GM12878 (cell line): ENCODE data around the gene DNAJC15. TPM values are rescaled to one million over a fixed set of nuclear protein-coding genes. Genes with fewer than 3 reads are reported as not detected.

Experiments used
- ATAC-seq: fragments of 200-7000 bp; cut with Tn5 transposase; 3 replicates; pipeline ENCODE4 v1.9.1; 2020; ENCODE audit warnings: mild to moderate bottlenecking, moderate library complexity
- BruUV-seq: library from RNA; stranded (reverse); fragments of 400-500 nt; replicated peaks from 2 replicates; lab custom pipeline; 2021; lab: Mats Ljungman, UMichigan
- CTCF ChIA-PET: fragments of 300-600 bp; sonication (Branson Sonifier 250); formaldehyde crosslinking; extraction: SDS; loops from one replicate; lab custom pipeline; 2021; ENCODE audit warnings: inconsistent platforms; lab: Yijun Ruan, JAX
- POLR2A ChIA-PET: fragments of 350-600 bp; formaldehyde crosslinking; extraction: SDS; loops from one replicate; lab custom pipeline; 2021; ENCODE audit warnings: inconsistent platforms; lab: Charles Lee
- RAD21 ChIA-PET: fragments of 300-600 bp; sonication (Branson Sonifier 250); formaldehyde crosslinking; loops from one replicate; lab custom pipeline; 2023; ENCODE audit warnings: antibody characterized with exemption; ENCODE audit not compliant: unreplicated experiment; lab: Charles Lee
- SMC1A ChIA-PET: fragments of 300-600 bp; sonication (Branson Sonifier 250); formaldehyde crosslinking; loops from one replicate; lab custom pipeline; 2023; ENCODE audit not compliant: unreplicated experiment, uncharacterized antibody; lab: Charles Lee
- DNase-seq: peaks from one replicate; pipeline ENCODE4 v3.0.0-alpha.2; 2011; ENCODE audit warnings: low read depth, low spot score
- FAIRE-seq: peaks from 3 replicates; lab custom pipeline; 2011; peaks lifted over from hg19 to GRCh38; lab: Jason Lieb, UNC
- H2AFZ ChIP-seq: 2 replicates; pipeline ENCODE4 v1.6.0; 2011; ENCODE audit warnings: low read depth, low read length, control low read depth; ENCODE audit not compliant: control insufficient read depth
- H3K27ac ChIP-seq: 2 replicates; pipeline ENCODE4 v1.5.1; 2011; ENCODE audit warnings: control low read depth; ENCODE audit not compliant: control insufficient read depth, insufficient read depth
- H3K27me3 ChIP-seq, 2 experiments: replicated peaks in 1 of 2; 2 replicates each; pipeline versions ENCODE4 v1.6.0 to v1.6.1; 2011; ENCODE audit warnings: low read length in 1 of 2; ENCODE audit not compliant: control insufficient read depth in 2 of 2, insufficient read depth in 2 of 2
- H3K36me3 ChIP-seq, 2 experiments: 2 replicates each; pipeline ENCODE4 v1.5.1; 2011; ENCODE audit warnings: low read length in 1 of 2; ENCODE audit not compliant: control insufficient read depth in 2 of 2, insufficient read depth in 2 of 2
- H3K4me1 ChIP-seq: 2 replicates; pipeline ENCODE4 v1.6.1; 2011; ENCODE audit warnings: mild to moderate bottlenecking, low read length, moderate library complexity, mixed read lengths; ENCODE audit not compliant: control insufficient read depth, insufficient read depth
- H3K4me2 ChIP-seq: 2 replicates; pipeline ENCODE4 v1.6.0; 2011; ENCODE audit warnings: control low read depth; ENCODE audit not compliant: control insufficient read depth, insufficient read depth
- H3K4me3 ChIP-seq: fragments of 200-600 bp; sonication (generic); 2 replicates; pipeline ENCODE4 v1.5.1; 2016
- H3K79me2 ChIP-seq: 2 replicates; pipeline ENCODE4 v1.6.0; 2011; ENCODE audit warnings: low read length; ENCODE audit not compliant: control insufficient read depth, insufficient read depth
- H3K9ac ChIP-seq: 2 replicates; pipeline ENCODE4 v1.8.0; 2011; ENCODE audit warnings: low read length, control low read depth, mixed read lengths; ENCODE audit not compliant: control insufficient read depth, insufficient read depth
- H3K9me3 ChIP-seq: replicated peaks from 3 replicates; pipeline ENCODE4 v1.5.1; 2011; ENCODE audit warnings: mild to moderate bottlenecking, low read length; ENCODE audit not compliant: control insufficient read depth, insufficient read depth
- H4K20me1 ChIP-seq: 2 replicates; pipeline ENCODE4 v1.6.0; 2011; ENCODE audit not compliant: control insufficient read depth, insufficient read depth
- BMI1 ChIP-seq: fragments of 450-650 bp; IDR thresholded peaks from 2 replicates; pipeline ENCODE4 v1.6.1; 2016; ENCODE audit warnings: mild to moderate bottlenecking, moderate library complexity, borderline replicate concordance
- CEBPZ ChIP-seq: fragments of 150-350 bp; IDR thresholded peaks from 2 replicates; pipeline ENCODE4 v1.6.1; 2016; ENCODE audit warnings: low read depth, low read length
- EED ChIP-seq: sonication (generic); IDR thresholded peaks from 2 replicates; pipeline ENCODE4 v1.6.1; 2016; ENCODE audit warnings: antibody characterized with exemption, low read depth
- GATAD2B ChIP-seq: fragments of 450-650 bp; conservative IDR thresholded peaks from 2 replicates; pipeline ENCODE4 v1.6.1; 2017; ENCODE audit warnings: low read depth, mild to moderate bottlenecking, moderate library complexity
- IKZF2 ChIP-seq, 2 experiments: fragments of 450-650 bp; IDR thresholded peaks; 2 replicates each; pipeline ENCODE4 v1.6.1; 2017; ENCODE audit warnings: mild to moderate bottlenecking in 2 of 2, moderate library complexity in 2 of 2
- MEF2A ChIP-seq: IDR thresholded peaks from 2 replicates; pipeline ENCODE4 v1.6.1; 2011; ENCODE audit warnings: low read depth, mild to moderate bottlenecking, low read length, moderate library complexity; ENCODE audit not compliant: insufficient read depth
- PBX3 ChIP-seq: IDR thresholded peaks from 2 replicates; pipeline ENCODE4 v1.6.1; 2011; ENCODE audit warnings: mild to moderate bottlenecking, low read depth, low read length, moderate library complexity; ENCODE audit not compliant: insufficient replicate concordance
- SMC3 ChIP-seq: IDR thresholded peaks from 2 replicates; pipeline ENCODE4 v1.6.1; 2011; ENCODE audit warnings: low read length, improper control_type of control experiment, borderline replicate concordance
- TAF1 ChIP-seq: IDR thresholded peaks from 2 replicates; pipeline ENCODE4 v1.6.1; 2011; ENCODE audit warnings: mild to moderate bottlenecking, low read depth, low read length, borderline replicate concordance
- TARDBP ChIP-seq: IDR thresholded peaks from 2 replicates; pipeline ENCODE4 v1.6.1; 2016; ENCODE audit warnings: borderline replicate concordance
- TCF12 ChIP-seq: IDR thresholded peaks from 2 replicates; pipeline ENCODE4 v1.6.1; 2011; ENCODE audit warnings: low read depth, mild to moderate bottlenecking, low read length
- ZBTB40 ChIP-seq: fragments of 450-650 bp; IDR thresholded peaks from 2 replicates; pipeline ENCODE4 v1.6.1; 2016; ENCODE audit warnings: mild to moderate bottlenecking, moderate library complexity, borderline replicate concordance
- ZNF217 ChIP-seq: fragments of 450-650 bp; IDR thresholded peaks from 2 replicates; pipeline ENCODE4 v1.6.1; 2017; ENCODE audit warnings: antibody characterized with exemption, mild to moderate bottlenecking
- WGBS: methylation state at CpG from one replicate; pipeline ENCODE4 v1.1.6; 2016; ENCODE audit warnings: low lambda C conversion rate; ENCODE audit not compliant: insufficient replicate concordance, insufficient coverage; ENCODE audit errors: missing lambda C conversion rate; 5-methylcytosine and 5-hydroxymethylcytosine counted together
- in situ Hi-C: fragments of 300-500 bp; cut with MboI; formaldehyde crosslinking; loops from 9 replicates; pipeline ENCODE4 v1.14.3; 2018; ENCODE audit warnings: mixed read lengths
- intact Hi-C: fragments of 100-400 bp; cut with micrococcal nuclease; formaldehyde crosslinking; loops from one replicate; pipeline ENCODE4 v1.14.2; 2022; ENCODE audit not compliant: unreplicated experiment
- polyA plus RNA-seq, 11 experiments: library from polyadenylated mRNA; depleted of rRNA in 4 of 11; unstranded in 6 of 11; stranded (reverse) in 5 of 11; fragments of >200 nt; fragmentation: Nextera tagmentation in 4 of 11; fragmentation: Illumina TruSeq in 1 of 11; extraction: Ambion mirVana in 4 of 11; extraction: Trizol in 1 of 11; gene quantifications; 1 replicate in 1 of 11; 2 replicates in 10 of 11; pipeline versions ENCODE4 v1.2.1 to v1.2.3, GENCODE V29; 2011 to 2016; ENCODE audit warnings: inconsistent platforms in 2 of 11, missing spikeins in 2 of 11, low read depth in 1 of 11
- total RNA-seq, 4 experiments: library from RNA; depleted of rRNA in 3 of 4; stranded (reverse); fragments of >200 nt in 3 of 4; fragmentation: Illumina TruSeq in 1 of 4; extraction: Trizol in 1 of 4; gene quantifications; 2 replicates each; pipeline versions ENCODE4 v1.2.1 to v1.2.3, GENCODE V29; 2013 to 2021
- TF ChIP-seq, protein P1 (sequence below): fragments of 150-350 bp; IDR thresholded peaks from 2 replicates; pipeline ENCODE4 v1.6.1; 2014; ENCODE audit warnings: mild to moderate bottlenecking, low read depth, low read length

DNAJC15 gene
- total and polyA plus RNA-seq, 10 of the 15 experiments (the other 5 are each of a cell fraction or from before 2014, with no cell fraction given) = 13.1 to 104 (median 54.4) TPM

- no peaks in the 10 kb centered on the region for H3K36me3 ChIP-seq
- no peaks in the 10 kb centered on the region for H3K27me3 ChIP-seq
- CTCF ChIA-PET = interaction anchor here (0.9 to 1.1 kb wide), 3 partner anchors 10 to 108 kb away, joined by 3 read pairs; no protein-coding TSS in a partner anchor
- no peak overlapping the region for H3K27ac ChIP-seq
- in situ Hi-C loops (loop anchor here (10.0 kb wide), 2 partner anchors 829 to 899 kb away; partner anchors contain the start of genes CCDC122 and LACC1), intact Hi-C loops (loop anchor here (10.0 kb wide), 1 partner anchor 289 kb away; no protein-coding TSS in a partner anchor)
- POLR2A ChIA-PET = no interaction called here
- H3K9ac ChIP-seq = no peak overlapping the region
- no peaks in the 10 kb centered on the region; the same call in 1 of the 3 replicates for H3K9me3 ChIP-seq
- RAD21 ChIA-PET = interaction anchor here (0.9 to 1.2 kb wide), 4 partner anchors 12 to 63 kb away, joined by 3 read pairs; partner anchors contain the start of gene EPSTI1
- H3K4me2 ChIP-seq = no peak overlapping the region
- FAIRE-seq (no peak), DNase-seq (no peak), ATAC-seq (no peak)
- H3K4me1 ChIP-seq = peaks cover 12% of the 10 kb centered on the region
- SMC1A ChIA-PET = interaction anchor here (0.8 to 2.1 kb wide), 5 partner anchors 12 to 494 kb away, joined by 3 to 9 read pairs (median 6); partner anchors contain the start of gene EPSTI1
- no peaks in the 10 kb centered on the region for H4K20me1 ChIP-seq
- no peak overlapping the region for H2AFZ ChIP-seq
- 96% methylated on average over 3 of the region's 3 CpGs for WGBS
- H3K4me3 ChIP-seq = no peak overlapping the region
- no peaks in the 10 kb centered on the region; the same call in 1 of the 2 replicates for H3K79me2 ChIP-seq
- BruUV-seq = no TSS peak
- TF ChIP-seq PBX3 = no peak
- no peak for TF ChIP-seq TCF12
- no peak for TF ChIP-seq CEBPZ
- no peak for TF ChIP-seq ZBTB40
- no peak for TF ChIP-seq BMI1
- no peak for TF ChIP-seq TAF1
- TF ChIP-seq EED = no peak
- no peak for TF ChIP-seq ZNF217
- TF ChIP-seq IKZF2 (IDR thresholded peaks at IDR 0.05) = no peak
- TF ChIP-seq, protein P1, sequence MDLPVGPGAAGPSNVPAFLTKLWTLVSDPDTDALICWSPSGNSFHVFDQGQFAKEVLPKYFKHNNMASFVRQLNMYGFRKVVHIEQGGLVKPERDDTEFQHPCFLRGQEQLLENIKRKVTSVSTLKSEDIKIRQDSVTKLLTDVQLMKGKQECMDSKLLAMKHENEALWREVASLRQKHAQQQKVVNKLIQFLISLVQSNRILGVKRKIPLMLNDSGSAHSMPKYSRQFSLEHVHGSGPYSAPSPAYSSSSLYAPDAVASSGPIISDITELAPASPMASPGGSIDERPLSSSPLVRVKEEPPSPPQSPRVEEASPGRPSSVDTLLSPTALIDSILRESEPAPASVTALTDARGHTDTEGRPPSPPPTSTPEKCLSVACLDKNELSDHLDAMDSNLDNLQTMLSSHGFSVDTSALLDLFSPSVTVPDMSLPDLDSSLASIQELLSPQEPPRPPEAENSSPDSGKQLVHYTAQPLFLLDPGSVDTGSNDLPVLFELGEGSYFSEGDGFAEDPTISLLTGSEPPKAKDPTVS = no peak
- TF ChIP-seq TARDBP = no peak
- no peak for TF ChIP-seq GATAD2B
- no peak for TF ChIP-seq MEF2A
- no peak for TF ChIP-seq SMC3
Measured at GRCh38 chr13:42976066-42976465, 47.3 kb upstream of the DNAJC15 start.
